MCF 10A (cell line): Measurements from ENCODE around the gene SSMEM1. TPM values are rescaled to one million over a fixed set of nuclear protein-coding genes. Genes with fewer than 3 reads are reported as not detected.
A peak's percentile ranks its signal among the peaks of the same experiment; 100 is the strongest.

Experiments
- BruUV-seq: library from RNA; stranded (reverse); fragments of 400-500 nt; replicated peaks from 2 replicates; lab custom pipeline; 2021; lab: Mats Ljungman, UMichigan
- CTCF ChIA-PET: fragments of 300-600 bp; sonication (Branson Sonifier 250); formaldehyde crosslinking; extraction: SDS; loops from one replicate; lab custom pipeline; 2021; ENCODE audit warnings: antibody characterized with exemption, inconsistent platforms; lab: Yijun Ruan, JAX
- POLR2A ChIA-PET: fragments of 300-600, 350-650 bp; sonication (Branson Sonifier 250); formaldehyde crosslinking; extraction: SDS; loops from one replicate; lab custom pipeline; 2020; ENCODE audit warnings: antibody characterized with exemption, inconsistent platforms; lab: Yijun Ruan, JAX
- DNase-seq: peaks from one replicate; pipeline ENCODE4 v3.0.0-alpha.2; 2018; ENCODE audit not compliant: unreplicated experiment
- H3K27ac Mint-ChIP-seq: one replicate; pipeline ENCODE4 v1.8.0; 2022; ENCODE audit warnings: mild to moderate bottlenecking, low read depth, mixed read lengths; ENCODE audit not compliant: unreplicated experiment
- H3K27me3 Mint-ChIP-seq: one replicate; pipeline ENCODE4 v1.8.0; 2022; ENCODE audit warnings: mixed read lengths; ENCODE audit not compliant: insufficient read depth, unreplicated experiment
- H3K36me3 Mint-ChIP-seq: one replicate; pipeline ENCODE4 v1.8.0; 2022; ENCODE audit warnings: mild to moderate bottlenecking, moderate library complexity, mixed read lengths; ENCODE audit not compliant: insufficient read depth, unreplicated experiment
- H3K4me1 Mint-ChIP-seq: one replicate; pipeline ENCODE4 v1.8.0; 2022; ENCODE audit warnings: mixed read lengths; ENCODE audit not compliant: insufficient read depth, unreplicated experiment
- H3K4me3 Mint-ChIP-seq: one replicate; pipeline ENCODE4 v1.8.0; 2022; ENCODE audit warnings: mild to moderate bottlenecking, moderate library complexity, mixed read lengths; ENCODE audit not compliant: unreplicated experiment
- H3K9me3 Mint-ChIP-seq: one replicate; pipeline ENCODE4 v1.8.0; 2022; ENCODE audit warnings: mixed read lengths; ENCODE audit not compliant: unreplicated experiment
- intact Hi-C: fragments of 100-400 bp; cut with micrococcal nuclease; formaldehyde crosslinking; loops from 2 replicates; pipeline ENCODE4 v1.14.1; 2022
- total RNA-seq: library from RNA; stranded (reverse); gene quantifications from 2 replicates; pipeline ENCODE4 v1.2.3, GENCODE V29; 2022
- TF ChIP-seq, protein P1 (sequence below): fragments of 200-600 bp; IDR thresholded peaks from one replicate; pipeline ENCODE4 v1.8.0; 2022; ENCODE audit warnings: antibody characterized with exemption, mild to moderate bottlenecking; ENCODE audit not compliant: unreplicated experiment

The SSMEM1 gene
- total RNA-seq, 1 experiment from 2014 or later: not detected

DNA sequence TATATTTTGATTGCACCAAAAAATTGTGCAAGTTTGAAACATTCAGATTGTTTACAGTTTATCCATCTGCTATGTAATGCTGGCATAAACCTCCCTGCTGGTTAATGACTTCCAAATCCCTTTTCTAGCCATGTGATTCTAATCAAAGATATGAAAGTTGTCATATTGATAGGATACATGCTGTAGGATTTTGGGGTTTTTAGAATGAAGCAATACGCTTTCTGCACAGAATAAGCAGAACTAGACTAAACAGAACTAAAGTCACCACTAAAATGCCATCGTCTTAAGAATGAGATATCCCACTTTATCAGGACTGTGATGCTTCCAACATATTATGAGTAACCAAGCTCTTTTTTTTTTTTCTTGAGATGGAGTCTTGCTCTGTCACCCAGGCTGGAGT is 856 bp downstream of the SSMEM1 start:
- CTCF ChIA-PET: no interaction called here

DNA sequence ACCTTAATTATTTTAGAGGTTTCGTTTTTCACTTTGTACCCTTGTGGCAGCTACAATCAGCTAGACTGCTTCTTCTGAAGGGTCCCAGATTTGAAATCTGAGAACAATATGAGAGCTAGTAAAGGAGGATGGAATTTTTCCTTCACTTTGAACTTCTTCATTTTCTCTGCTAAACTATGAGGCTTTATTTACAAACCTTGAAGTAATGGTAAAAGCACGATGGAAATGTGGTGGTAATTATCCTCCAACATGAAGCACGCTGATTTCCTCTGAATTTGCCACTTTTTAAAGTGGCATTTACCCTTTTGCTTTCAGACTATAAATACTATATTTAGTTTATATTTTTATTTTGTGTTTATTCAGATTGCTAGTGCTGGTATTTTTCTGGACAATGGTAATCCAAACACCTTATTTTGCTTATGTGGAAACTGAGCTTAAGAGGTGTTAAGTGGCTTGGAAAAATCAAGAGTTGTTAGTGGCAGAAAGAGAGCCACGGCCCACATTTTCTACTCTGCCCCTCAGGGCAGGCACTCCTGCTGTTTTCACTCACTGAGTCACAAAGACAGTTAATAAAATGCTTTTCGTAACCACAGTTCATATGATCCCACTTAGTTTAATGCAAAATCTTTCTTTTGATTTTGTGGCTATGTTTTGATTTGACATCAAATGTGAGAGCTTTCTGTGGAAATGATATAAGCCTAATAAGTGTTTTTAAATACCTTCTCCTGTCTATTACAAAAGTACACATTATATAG is 2.7 kb downstream of the SSMEM1 start:
- peaks cover 6% of the 10 kb centered on the region for H3K4me1 Mint-ChIP-seq
- H3K27me3 Mint-ChIP-seq: no peaks in the 10 kb centered on the region
- DNase-seq: peak; percentile 45
- BruUV-seq: no TSS peak
- no peaks in the 10 kb centered on the region for H3K9me3 Mint-ChIP-seq
- no peak overlapping the region for H3K27ac Mint-ChIP-seq
- H3K4me3 Mint-ChIP-seq: no peak overlapping the region
- POLR2A ChIA-PET: interaction anchor here (0.6 to 1.9 kb wide), 5 partner anchors 32 to 188 kb away, joined by 3 to 5 read pairs (median 3); partner anchors contain the start of gene CPA2
- H3K36me3 Mint-ChIP-seq: peaks cover 6% of the 10 kb centered on the region
- intact Hi-C loops: no loop called here
- CTCF ChIA-PET: interaction anchor here (0.6 to 1.6 kb wide), 6 partner anchors 16 to 436 kb away, joined by 3 to 6 read pairs (median 4); no protein-coding TSS in a partner anchor
- TF ChIP-seq, protein P1, sequence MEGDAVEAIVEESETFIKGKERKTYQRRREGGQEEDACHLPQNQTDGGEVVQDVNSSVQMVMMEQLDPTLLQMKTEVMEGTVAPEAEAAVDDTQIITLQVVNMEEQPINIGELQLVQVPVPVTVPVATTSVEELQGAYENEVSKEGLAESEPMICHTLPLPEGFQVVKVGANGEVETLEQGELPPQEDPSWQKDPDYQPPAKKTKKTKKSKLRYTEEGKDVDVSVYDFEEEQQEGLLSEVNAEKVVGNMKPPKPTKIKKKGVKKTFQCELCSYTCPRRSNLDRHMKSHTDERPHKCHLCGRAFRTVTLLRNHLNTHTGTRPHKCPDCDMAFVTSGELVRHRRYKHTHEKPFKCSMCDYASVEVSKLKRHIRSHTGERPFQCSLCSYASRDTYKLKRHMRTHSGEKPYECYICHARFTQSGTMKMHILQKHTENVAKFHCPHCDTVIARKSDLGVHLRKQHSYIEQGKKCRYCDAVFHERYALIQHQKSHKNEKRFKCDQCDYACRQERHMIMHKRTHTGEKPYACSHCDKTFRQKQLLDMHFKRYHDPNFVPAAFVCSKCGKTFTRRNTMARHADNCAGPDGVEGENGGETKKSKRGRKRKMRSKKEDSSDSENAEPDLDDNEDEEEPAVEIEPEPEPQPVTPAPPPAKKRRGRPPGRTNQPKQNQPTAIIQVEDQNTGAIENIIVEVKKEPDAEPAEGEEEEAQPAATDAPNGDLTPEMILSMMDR: no peak

More for the DNA sequence above, 856 bp downstream of the SSMEM1 start:
- Mint-ChIP-seq H3K4me1 (peaks cover 6% of the 10 kb centered on the region), H3K27ac (no peak overlapping the region), H3K4me3 (no peak overlapping the region), H3K27me3 (no peaks in the 10 kb centered on the region), H3K9me3 (no peaks in the 10 kb centered on the region), H3K36me3 (peaks cover 12% of the 10 kb centered on the region)
- TF ChIP-seq, protein P1: no peak
- POLR2A ChIA-PET: interaction anchor here (1.4 kb wide), 1 partner anchor 84 kb away, joined by 6 read pairs; the partner anchor contains the start of gene CPA4
- DNase-seq: no peak
- intact Hi-C loops: loop anchor here (10.0 kb wide), 1 partner anchor 146 kb away; no protein-coding TSS in a partner anchor
- no TSS peak for BruUV-seq

DNA sequence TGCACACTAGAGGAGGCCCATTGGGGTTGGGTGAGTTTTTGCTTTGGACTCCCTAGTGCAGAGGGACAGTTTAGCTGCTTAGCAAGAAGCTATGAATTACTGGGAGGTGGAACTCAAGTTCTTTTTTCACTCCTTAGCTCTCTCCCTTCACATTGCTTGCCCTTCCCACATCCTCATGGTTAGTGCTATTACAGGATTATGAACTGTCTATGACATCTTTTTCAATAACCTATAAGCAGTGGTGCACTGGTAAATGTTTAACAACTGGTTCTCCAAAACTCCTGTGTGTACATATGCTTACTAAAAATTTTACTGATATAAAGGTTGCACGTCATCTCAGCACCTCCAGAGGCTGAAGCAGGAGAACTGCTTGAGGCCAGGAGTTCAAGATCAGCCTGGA is 6.2 kb downstream of the SSMEM1 start:
- intact Hi-C loops: no loop called here
- H3K27ac Mint-ChIP-seq: no peak overlapping the region
- TF ChIP-seq, protein P1: no peak
- H3K36me3 Mint-ChIP-seq: no peaks in the 10 kb centered on the region
- DNase-seq: no peak
- no peak overlapping the region for H3K4me3 Mint-ChIP-seq
- no peaks in the 10 kb centered on the region for H3K4me1 Mint-ChIP-seq
- H3K9me3 Mint-ChIP-seq: no peaks in the 10 kb centered on the region
- H3K27me3 Mint-ChIP-seq: no peaks in the 10 kb centered on the region
- ChIA-PET CTCF (no interaction called here), POLR2A (no interaction called here)
- no TSS peak for BruUV-seq

DNA sequence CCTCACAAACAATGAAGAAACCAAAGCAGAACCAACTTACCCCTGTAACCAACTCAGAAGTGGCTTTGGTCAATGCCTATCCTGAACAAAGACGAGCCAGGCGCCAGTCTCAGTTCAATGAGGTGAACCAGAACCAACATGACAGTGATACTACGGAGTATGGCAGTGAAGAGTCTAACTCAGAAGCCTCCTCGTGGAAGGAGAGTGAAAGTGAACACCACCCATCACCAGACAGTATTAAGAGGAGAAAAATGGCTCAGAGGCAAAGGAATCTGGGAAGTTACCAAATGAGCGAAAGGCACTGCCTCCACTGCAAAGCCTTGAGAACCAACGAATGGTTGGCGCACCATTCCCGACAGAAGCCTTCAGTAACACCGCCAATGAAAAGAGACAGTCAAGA is 8.4 kb downstream of the SSMEM1 start:
- CTCF ChIA-PET: interaction anchor here (0.5 kb wide), 1 partner anchor 35 kb away, joined by 3 read pairs; no protein-coding TSS in a partner anchor
- H3K4me1 Mint-ChIP-seq: no peaks in the 10 kb centered on the region

More for the DNA sequence above, 8.4 kb downstream of the SSMEM1 start:
- Mint-ChIP-seq H3K9me3 (no peaks in the 10 kb centered on the region), H3K27ac (no peak overlapping the region), H3K27me3 (no peaks in the 10 kb centered on the region), H3K4me3 (no peak overlapping the region), H3K36me3 (no peaks in the 10 kb centered on the region)
- POLR2A ChIA-PET: interaction anchor here (1.2 kb wide), 1 partner anchor 11 kb away, joined by 3 read pairs; the partner anchor contains the start of gene TMEM209
- no TSS peak for BruUV-seq
- DNase-seq: no peak
- intact Hi-C loops: no loop called here
- TF ChIP-seq, protein P1: no peak
